Neural progenitor cell (in vitro differentiated cells): ENCODE results near the gene GH1. TPM values are rescaled to one million over a fixed set of nuclear protein-coding genes. Genes with fewer than 3 reads are reported as not detected.
A peak's percentile ranks its signal among the peaks of the same experiment; 100 is the strongest.

Experiments
- DNase-seq: peaks from one replicate; pipeline ENCODE4 v3.0.0-alpha.2; 2016; ENCODE audit warnings: low spot score
- H2AFZ ChIP-seq: fragments of 200-600 bp; sonication (generic); replicated peaks from 2 replicates; pipeline ENCODE4 v1.6.1; 2016; ENCODE audit warnings: antibody characterized with exemption
- H3F3A ChIP-seq: fragments of 200-600 bp; sonication (generic); 2 replicates; pipeline ENCODE4 v1.6.1; 2016; ENCODE audit warnings: antibody characterized with exemption, low read depth
- H3K27ac ChIP-seq: fragments of 200-600 bp; sonication (generic); 2 replicates; pipeline ENCODE4 v1.5.1; 2016; ENCODE audit warnings: mild to moderate bottlenecking
- H3K27me3 ChIP-seq: fragments of 200-600 bp; sonication (generic); 2 replicates; pipeline ENCODE4 v1.6.1; 2016; ENCODE audit warnings: mild to moderate bottlenecking, moderate library complexity
- H3K36me3 ChIP-seq: fragments of 200-600 bp; sonication (generic); 2 replicates; pipeline ENCODE4 v1.5.1; 2016
- H3K4me1 ChIP-seq: fragments of 200-600 bp; sonication (generic); 2 replicates; pipeline ENCODE4 v1.6.1; 2016; ENCODE audit warnings: mixed run types
- H3K4me2 ChIP-seq: fragments of 200-600 bp; sonication (generic); 2 replicates; pipeline ENCODE4 v1.6.1; 2016
- H3K4me3 ChIP-seq: fragments of 200-600 bp; sonication (generic); 2 replicates; pipeline ENCODE4 v1.5.1; 2016
- H3K79me2 ChIP-seq: fragments of 200-600 bp; sonication (generic); 2 replicates; pipeline ENCODE4 v1.6.1; 2016; ENCODE audit warnings: low read depth
- H3K9ac ChIP-seq: fragments of 200-600 bp; sonication (generic); 2 replicates; pipeline ENCODE4 v1.6.1; 2016
- H3K9me3 ChIP-seq: fragments of 200-600 bp; sonication (generic); 2 replicates; pipeline ENCODE4 v1.5.1; 2016; ENCODE audit warnings: low read depth
- H4K20me1 ChIP-seq: fragments of 200-600 bp; sonication (generic); 2 replicates; pipeline ENCODE4 v1.6.1; 2016; ENCODE audit warnings: low read depth
- H3K27ac Mint-ChIP-seq: 3 replicates; pipeline ENCODE4 v1.8.0; 2021; ENCODE audit warnings: mixed read lengths
- H3K27me3 Mint-ChIP-seq: 2 replicates; pipeline ENCODE4 v1.8.0; 2022; ENCODE audit warnings: low read depth, mild to moderate bottlenecking, inconsistent platforms, moderate library complexity, mixed read lengths; ENCODE audit not compliant: insufficient read depth
- H3K36me3 Mint-ChIP-seq: 3 replicates; pipeline ENCODE4 v1.8.0; 2021; ENCODE audit warnings: mixed read lengths
- H3K4me1 Mint-ChIP-seq: 3 replicates; pipeline ENCODE4 v1.8.0; 2021; ENCODE audit warnings: mixed read lengths
- H3K4me3 Mint-ChIP-seq: 3 replicates; pipeline ENCODE4 v1.8.0; 2021; ENCODE audit warnings: mild to moderate bottlenecking, moderate library complexity, mixed read lengths
- H3K9me3 Mint-ChIP-seq: 3 replicates; pipeline ENCODE4 v1.8.0; 2020; ENCODE audit warnings: mixed read lengths
- CTCF ChIP-seq: fragments of 200-600 bp; sonication (generic); IDR thresholded peaks from 2 replicates; pipeline ENCODE4 v1.5.1; 2017; ENCODE audit warnings: antibody characterized with exemption, mild to moderate bottlenecking
- EZH2 ChIP-seq: fragments of 200-600 bp; sonication (generic); IDR thresholded peaks from 2 replicates; pipeline ENCODE4 v1.6.1; 2017; ENCODE audit warnings: antibody characterized with exemption, mild to moderate bottlenecking, moderate library complexity
- EZH2phosphoT487 ChIP-seq: fragments of 200-600 bp; sonication (generic); IDR thresholded peaks from 2 replicates; pipeline ENCODE4 v1.6.1; 2017; ENCODE audit warnings: antibody characterized with exemption
- total RNA-seq: library from RNA; depleted of rRNA; stranded (reverse); fragments of >200 nt; gene quantifications from 2 replicates; pipeline ENCODE4 v1.2.3, GENCODE V29; 2015; ENCODE audit warnings: low replicate concordance

Gene GH1
- total RNA-seq, 1 donor from 2014 or later = not detected

- Histone ChIP-seq H3K4me2 (peak overlapping the region; percentile 39), H3K9ac (no peak overlapping the region), H3K4me3 (peak overlapping the region; percentile 4), H3K4me1 (peaks cover 23% of the 10 kb centered on the region), H3K9me3 (no peaks in the 10 kb centered on the region), H3K27ac (no peak overlapping the region), H3K36me3 (no peaks in the 10 kb centered on the region), H3F3A (peaks cover 17% of the 10 kb centered on the region), H3K79me2 (no peaks in the 10 kb centered on the region), H2AFZ (peak overlapping the region; percentile 63), H3K27me3 (no peaks in the 10 kb centered on the region), H4K20me1 (no peaks in the 10 kb centered on the region)
- Mint-ChIP-seq H3K4me3 (peak overlapping the region; percentile 15), H3K36me3 (no peaks in the 10 kb centered on the region), H3K27me3 (peaks cover 6% of the 10 kb centered on the region), H3K4me1 (peaks cover 12% of the 10 kb centered on the region), H3K27ac (no peak overlapping the region), H3K9me3 (no peaks in the 10 kb centered on the region)
- DNase-seq = no peak
- no peak for TF ChIP-seq EZH2
- no peak for TF ChIP-seq CTCF
- no peak for TF ChIP-seq EZH2phosphoT487
Measured at GRCh38 chr17:63962298-63962744, 43.7 kb upstream of the GH1 start.

DNA sequence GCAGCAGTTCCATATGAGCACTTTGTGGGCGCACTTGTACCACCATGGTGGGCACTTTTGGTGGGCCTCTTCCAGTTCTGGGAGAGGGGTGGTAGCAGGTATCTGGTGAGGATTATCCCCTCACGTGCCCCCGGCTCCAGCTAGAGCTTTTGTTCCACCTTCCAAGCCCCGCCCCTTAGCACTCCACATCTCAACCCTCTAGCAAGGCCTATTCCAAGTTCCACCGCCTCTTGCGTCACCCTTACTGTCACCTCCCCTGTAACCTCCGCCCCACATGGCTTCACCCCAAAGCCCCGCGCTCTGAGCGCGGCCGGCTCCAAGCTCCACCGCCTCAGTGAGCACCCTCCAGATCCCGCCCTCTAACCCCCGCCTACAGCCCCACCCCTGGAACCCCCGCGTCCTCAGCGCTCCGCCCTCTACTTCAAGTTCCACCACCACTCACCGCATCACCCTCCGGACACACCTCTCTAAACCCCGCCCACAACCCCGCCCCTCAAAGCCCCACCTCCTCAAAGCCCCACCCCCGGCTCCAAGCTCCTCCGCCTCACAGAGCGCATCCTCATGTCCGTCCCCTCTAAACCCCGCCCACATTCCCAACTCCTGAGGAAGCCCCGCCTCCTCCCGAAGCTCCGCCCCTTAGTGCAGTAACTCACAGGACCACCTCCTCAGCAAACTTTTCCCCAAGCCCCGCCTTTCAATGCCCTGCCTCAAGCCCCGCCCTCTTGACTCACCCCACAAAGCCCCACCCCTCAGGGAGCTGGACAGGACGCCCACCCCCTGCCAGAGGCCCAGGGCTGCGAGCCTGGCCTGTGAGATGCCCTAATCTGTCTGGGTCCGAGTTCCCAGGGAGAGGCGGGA lies 42.9 kb upstream of the GH1 start:
- Mint-ChIP-seq H3K4me1 (peaks cover 12% of the 10 kb centered on the region), H3K9me3 (no peaks in the 10 kb centered on the region), H3K36me3 (no peaks in the 10 kb centered on the region), H3K27ac (no peak overlapping the region), H3K4me3 (peak overlapping the region; percentile 67), H3K27me3 (peaks cover 6% of the 10 kb centered on the region)
- no peak for TF ChIP-seq CTCF
- TF ChIP-seq EZH2phosphoT487 = no peak
- TF ChIP-seq EZH2 = no peak
- peak overlapping the region; percentile 63 for H2AFZ ChIP-seq
- peaks cover 17% of the 10 kb centered on the region for H3F3A ChIP-seq
- H3K36me3 ChIP-seq = no peaks in the 10 kb centered on the region
- peak; percentile 98 for DNase-seq
- no peak overlapping the region for H3K9ac ChIP-seq
- no peaks in the 10 kb centered on the region for H4K20me1 ChIP-seq
- no peaks in the 10 kb centered on the region for H3K79me2 ChIP-seq
- H3K4me1 ChIP-seq = peaks cover 23% of the 10 kb centered on the region
- H3K4me3 ChIP-seq = peak overlapping the region; percentile 35
- H3K4me2 ChIP-seq = peak overlapping the region; percentile 78
- H3K9me3 ChIP-seq = no peaks in the 10 kb centered on the region
- no peak overlapping the region for H3K27ac ChIP-seq
- no peaks in the 10 kb centered on the region for H3K27me3 ChIP-seq

- no peaks in the 10 kb centered on the region for H3K36me3 ChIP-seq
- H3K9me3 Mint-ChIP-seq = no peaks in the 10 kb centered on the region
- peaks cover 13% of the 10 kb centered on the region for H3K4me1 Mint-ChIP-seq
- H3K9ac ChIP-seq = no peak overlapping the region
- peak overlapping the region; percentile 35 for H3K4me3 ChIP-seq
- no peaks in the 10 kb centered on the region for H3K79me2 ChIP-seq
- no peak overlapping the region for H3K27ac Mint-ChIP-seq
- H3K27me3 Mint-ChIP-seq = peaks cover 6% of the 10 kb centered on the region
- no peaks in the 10 kb centered on the region for H3K36me3 Mint-ChIP-seq
- H3K27me3 ChIP-seq = no peaks in the 10 kb centered on the region
- peak; percentile 68 for DNase-seq
- H3K4me2 ChIP-seq = peak overlapping the region; percentile 78
- TF ChIP-seq EZH2phosphoT487 (no peak), CTCF (no peak), EZH2 (no peak)
- no peak overlapping the region for H3K27ac ChIP-seq
- H3K4me3 Mint-ChIP-seq = no peak overlapping the region
- H2AFZ ChIP-seq = no peak overlapping the region
- peaks cover 23% of the 10 kb centered on the region for H3K4me1 ChIP-seq
- peaks cover 17% of the 10 kb centered on the region for H3F3A ChIP-seq
- H3K9me3 ChIP-seq = no peaks in the 10 kb centered on the region
- no peaks in the 10 kb centered on the region for H4K20me1 ChIP-seq
Measured at GRCh38 chr17:63960430-63960829, 41.8 kb upstream of the GH1 start.
